Breast epithelium (tissue), 4 donors: Measurements from ENCODE around the gene EHHADH. TPM values are rescaled to one million over a fixed set of nuclear protein-coding genes. Genes with fewer than 3 reads are reported as not detected.
A peak's percentile ranks its signal among the peaks of the same experiment; 100 is the strongest.

ENCODE experiments used
- DNase-seq, 2 donors: peaks; one replicate each; pipeline ENCODE4 v3.0.0-alpha.2; 2019; ENCODE audit warnings: low spot score in 2 of 2
- H3K27ac ChIP-seq, 2 donors: fragments of 200-600 bp; sonication (generic) in 1 of 2; one replicate each; pipeline ENCODE4 v1.5.1; 2016 to 2019; ENCODE audit warnings: mild to moderate bottlenecking in 1 of 2
- H3K27me3 ChIP-seq, 2 donors: fragments of 200-600 bp; sonication (generic) in 1 of 2; one replicate each; pipeline versions ENCODE4 v1.5.1 to v1.6.0; 2017 to 2019; ENCODE audit warnings: control low read depth in 1 of 2, mild to moderate bottlenecking in 1 of 2
- H3K36me3 ChIP-seq: fragments of 200-600 bp; one replicate; pipeline ENCODE4 v1.5.1; 2019
- H3K4me1 ChIP-seq, 2 donors: fragments of 200-600 bp; sonication (generic); one replicate each; pipeline ENCODE4 v1.5.1; 2016 to 2019; ENCODE audit warnings: control low read depth in 1 of 2
- H3K4me3 ChIP-seq, 3 donors: fragments of 200-600 bp; sonication (generic); 1 replicate in 2 of 3; 2 replicates in 1 of 3; pipeline ENCODE4 v1.5.1; 2016 to 2019; ENCODE audit warnings: mild to moderate bottlenecking in 3 of 3, moderate library complexity in 2 of 3
- H3K9me3 ChIP-seq, 2 donors: fragments of 200-600 bp; sonication (generic) in 1 of 2; one replicate each; pipeline ENCODE4 v1.5.1; 2016 to 2019; ENCODE audit warnings: control low read depth in 1 of 2
- CTCF ChIP-seq, 3 donors: fragments of 450-650 bp; IDR thresholded peaks; one replicate each; pipeline ENCODE4 v1.5.1; 2016 to 2017; ENCODE audit warnings: antibody characterized with exemption in 3 of 3, mild to moderate bottlenecking in 3 of 3, moderate library complexity in 3 of 3
- POLR2A ChIP-seq: fragments of 450-650 bp; IDR thresholded peaks from one replicate; pipeline ENCODE4 v1.6.1; 2016; ENCODE audit warnings: antibody characterized with exemption, mild to moderate bottlenecking, moderate library complexity
- POLR2AphosphoS5 ChIP-seq, 3 donors: sonication (generic); formaldehyde crosslinking; IDR thresholded peaks; one replicate each; pipeline ENCODE4 v1.6.1; 2017; ENCODE audit warnings: antibody characterized with exemption in 3 of 3
- intact Hi-C: fragments of 100-400 bp; cut with DNase I; formaldehyde crosslinking; loops from one replicate; pipeline ENCODE4 v1.15.1; 2023; ENCODE audit warnings: low total_unique reads
- total RNA-seq, 3 donors: library from RNA; depleted of rRNA; stranded (reverse); fragments of >200 nt; gene quantifications; one replicate each; pipeline ENCODE4 v1.1.0, GENCODE V29; 2016

EHHADH gene
- total RNA-seq, 3 donors from 2014 or later: 5.6 to 10.6 (median 6.7) TPM

- TF ChIP-seq CTCF (IDR thresholded peaks at IDR 0.05) (peak in 2 of 3 donors; percentile 32 to 47), POLR2A (no peak)
- Histone ChIP-seq H3K27me3 (no peaks in the 10 kb centered on the region), H3K9me3 (no peaks in the 10 kb centered on the region), H3K36me3 (no peaks in the 10 kb centered on the region), H3K4me1 (no peaks in the 10 kb centered on the region), H3K4me3 (peak overlapping the region; percentile 4 to 47 (median 31)), H3K27ac (peak overlapping the region in 1 of 2 donors; percentile 54)
- intact Hi-C loops: no loop called here
- no peak for DNase-seq
Measured at GRCh38 chr3:185215873-185216606, 37.8 kb downstream of the EHHADH start.

DNA sequence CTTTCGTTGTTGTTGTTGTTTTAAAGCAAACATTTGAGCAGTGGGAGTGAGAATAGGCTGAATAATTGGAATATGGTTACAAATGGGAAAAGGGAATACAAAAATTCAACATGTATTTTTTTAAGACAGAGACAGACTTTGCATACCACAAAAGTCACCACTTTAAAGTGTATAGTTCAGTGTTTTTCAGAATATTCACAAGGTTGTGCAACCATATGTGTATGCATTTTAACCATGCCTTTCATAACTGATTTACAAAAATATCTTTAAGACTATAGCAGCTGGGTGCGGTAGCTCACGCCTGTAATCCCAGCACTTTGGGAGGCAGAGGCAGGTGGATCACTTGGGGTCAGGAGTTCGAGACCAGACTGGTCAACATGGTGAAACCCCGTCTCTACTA is 41.3 kb downstream of the EHHADH start:
- Histone ChIP-seq H3K4me1 (no peaks in the 10 kb centered on the region), H3K27ac (no peak overlapping the region), H3K27me3 (no peaks in the 10 kb centered on the region), H3K36me3 (no peaks in the 10 kb centered on the region), H3K4me3 (no peak overlapping the region), H3K9me3 (no peaks in the 10 kb centered on the region)
- intact Hi-C loops: no loop called here
- no peak for TF ChIP-seq POLR2AphosphoS5 (IDR thresholded peaks at IDR 0.05)
- no peak for TF ChIP-seq CTCF (IDR thresholded peaks at IDR 0.05)
- no peak for TF ChIP-seq POLR2A
- no peak for DNase-seq

GRCh38 chr3:185212086-185212485 is 41.8 kb downstream of the EHHADH start:
- DNase-seq: no peak
- TF ChIP-seq POLR2AphosphoS5 (IDR thresholded peaks at IDR 0.05): no peak
- TF ChIP-seq POLR2A: no peak
- no peak for TF ChIP-seq CTCF (IDR thresholded peaks at IDR 0.05)
- Histone ChIP-seq H3K4me1 (no peaks in the 10 kb centered on the region), H3K36me3 (no peaks in the 10 kb centered on the region), H3K27me3 (no peaks in the 10 kb centered on the region), H3K9me3 (no peaks in the 10 kb centered on the region), H3K27ac (no peak overlapping the region), H3K4me3 (no peak overlapping the region)
- intact Hi-C loops: no loop called here

DNA sequence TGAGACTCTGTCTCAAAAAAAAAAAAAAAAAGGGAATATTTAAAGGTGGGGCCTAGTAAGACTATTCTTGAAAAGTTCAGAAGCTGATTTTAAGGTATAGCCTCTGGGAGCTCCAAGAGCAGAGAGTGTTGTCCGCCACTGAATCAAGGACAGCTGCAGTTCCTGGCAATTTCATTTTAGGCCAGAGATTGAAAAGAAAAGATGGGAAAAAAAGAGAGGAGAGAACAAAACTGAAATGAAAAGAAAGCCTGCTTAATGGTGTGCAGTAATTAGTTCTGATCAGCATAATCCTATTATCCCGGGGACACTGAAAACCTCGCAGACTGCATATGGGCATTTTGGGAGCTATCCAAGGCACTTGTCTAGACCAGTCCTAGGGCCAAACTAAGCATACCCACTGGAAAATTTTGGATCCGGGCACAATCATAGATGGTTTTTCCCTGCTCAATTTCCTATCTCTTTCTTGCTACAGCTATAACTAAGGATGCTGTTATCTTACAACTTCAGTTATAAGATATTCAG is 43.2 kb downstream of the EHHADH start:
- Histone ChIP-seq H3K36me3 (no peaks in the 10 kb centered on the region), H3K27me3 (no peaks in the 10 kb centered on the region), H3K27ac (no peak overlapping the region), H3K9me3 (no peaks in the 10 kb centered on the region), H3K4me3 (no peak overlapping the region), H3K4me1 (no peaks in the 10 kb centered on the region)
- TF ChIP-seq CTCF (IDR thresholded peaks at IDR 0.05): no peak
- DNase-seq: no peak
- intact Hi-C loops: no loop called here

GRCh38 chr3:185208823-185209222 is 45.0 kb downstream of the EHHADH start:
- TF ChIP-seq CTCF (IDR thresholded peaks at IDR 0.05) (no peak), POLR2AphosphoS5 (IDR thresholded peaks at IDR 0.05) (no peak), POLR2A (no peak)
- H3K9me3 ChIP-seq: no peaks in the 10 kb centered on the region
- no peaks in the 10 kb centered on the region for H3K4me1 ChIP-seq
- H3K36me3 ChIP-seq: no peaks in the 10 kb centered on the region
- H3K27ac ChIP-seq: no peak overlapping the region
- intact Hi-C loops: no loop called here
- no peak for DNase-seq
- no peak overlapping the region for H3K4me3 ChIP-seq
- no peaks in the 10 kb centered on the region for H3K27me3 ChIP-seq
